Measurements from ENCODE around the gene GSK3A.

Gene GSK3A

DNA sequence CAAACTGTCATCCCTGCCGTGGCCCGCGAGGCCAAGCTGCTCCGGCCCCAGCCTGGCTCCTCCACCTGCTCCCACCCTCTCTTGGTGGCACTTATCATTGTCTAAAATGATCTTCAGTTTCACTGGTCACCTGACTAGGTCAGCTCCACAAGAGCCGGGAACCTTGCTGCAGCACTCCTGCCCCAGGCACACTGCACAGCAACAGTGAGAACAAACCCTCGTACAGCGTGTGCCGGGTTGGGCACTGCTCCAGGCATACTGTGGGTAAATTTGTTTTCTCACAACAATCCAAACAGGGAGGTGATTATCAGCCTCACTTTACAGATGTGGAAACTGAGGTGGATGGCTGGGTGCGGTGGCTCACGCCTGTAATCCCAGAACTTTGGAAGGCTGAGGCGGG lies 33.8 kb downstream of the GSK3A start:
- Histone ChIP-seq H3K4me1 (ENCODE audit: control insufficient read depth in 1 of 2, insufficient read depth in 2 of 2, low read length in 2 of 2) (peaks cover 17% of the 10 kb centered on the region in 2 experiments), H4K12ac (ENCODE audit: low read depth, low read length) (no peak overlapping the region), H3K4ac (ENCODE audit: low read depth, low read length) (no peak overlapping the region), H3K14ac (ENCODE audit: low read length) (no peak overlapping the region), H3K23ac (ENCODE audit: low read length) (no peak overlapping the region), H3K36me3 (ENCODE audit: control insufficient read depth in 1 of 2, insufficient read depth in 2 of 2, low read length in 2 of 2) (peaks cover 54 to 55% of the 10 kb centered on the region in 2 experiments), H4K8ac (ENCODE audit: low read depth, low read length) (no peak overlapping the region), H2BK12ac (ENCODE audit: low read length) (no peak overlapping the region), H3K27me3 (ENCODE audit: insufficient read depth, low read length) (no peaks in the 10 kb centered on the region), H3K9me3 (ENCODE audit: insufficient read depth, low read depth, low read length) (no peaks in the 10 kb centered on the region), H2BK5ac (ENCODE audit: low read depth, low read length, poor library complexity) (no peak overlapping the region), H3K18ac (ENCODE audit: low read length) (no peak overlapping the region), H2AFZ (ENCODE audit: insufficient read depth, low read length, poor library complexity) (no peak overlapping the region), H4K91ac (ENCODE audit: low read depth, low read length) (no peak overlapping the region), H3K79me2 (ENCODE audit: control insufficient read depth, insufficient read depth, low read length, poor library complexity) (peaks cover 2% of the 10 kb centered on the region), H2AK5ac (ENCODE audit: low read length) (no peak overlapping the region), H3K9ac (ENCODE audit: low read length) (no peak overlapping the region), H3K79me1 (ENCODE audit: low read length) (peaks cover 10% of the 10 kb centered on the region), H3K4me2 (ENCODE audit: low read length) (no peak overlapping the region), H2BK120ac (ENCODE audit: insufficient read depth, low read length, poor library complexity) (no peak overlapping the region), H3K27ac (ENCODE audit: low read depth, low read length) (no peak overlapping the region), H3K4me3 (ENCODE audit: low read depth, low read length) (no peak overlapping the region)
- WGBS (ENCODE audit: extremely low coverage, insufficient coverage, insufficient read length): no CpG with 5 or more reads among the region's 11 CpGs
- DNase-seq: no peak

DNA sequence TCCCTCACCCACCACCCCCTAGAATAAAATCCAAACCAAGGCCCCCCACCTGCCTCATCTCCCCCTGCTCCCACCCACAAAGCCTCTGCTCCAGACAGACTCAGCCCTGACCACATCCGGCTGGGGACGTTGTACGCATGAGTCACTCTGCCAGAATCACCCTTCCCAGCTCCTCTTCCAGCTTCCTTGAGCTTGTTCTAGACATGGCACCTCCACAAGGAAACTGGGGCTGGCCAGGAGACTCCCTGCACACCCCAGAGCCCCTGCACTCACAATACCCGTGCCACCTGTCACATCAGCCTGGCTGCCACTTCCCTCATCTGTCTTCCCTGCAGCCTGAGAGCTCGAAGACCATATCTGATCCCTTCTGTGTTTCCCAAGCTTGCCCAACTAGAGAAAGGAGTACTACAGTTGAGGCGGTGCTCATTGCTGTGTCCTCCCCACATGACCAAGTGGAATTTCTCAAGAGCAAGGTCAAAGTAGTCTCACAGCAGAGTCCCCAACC lies 34.6 kb downstream of the GSK3A start:
- no peak overlapping the region for H2BK5ac ChIP-seq (ENCODE audit: low read depth, low read length, poor library complexity)
- peak in 1 of 2 donors; percentile 29 for DNase-seq
- no peak overlapping the region for H3K4ac ChIP-seq (ENCODE audit: low read depth, low read length)
- no peak overlapping the region for H3K4me2 ChIP-seq (ENCODE audit: low read length)
- no peak overlapping the region for H2BK120ac ChIP-seq (ENCODE audit: insufficient read depth, low read length, poor library complexity)
- H2AK5ac ChIP-seq (ENCODE audit: low read length): peak overlapping the region; percentile 29
- H3K4me3 ChIP-seq (ENCODE audit: low read depth, low read length): no peak overlapping the region
- no peak overlapping the region for H3K9ac ChIP-seq (ENCODE audit: low read length)
- peaks cover 10% of the 10 kb centered on the region for H3K79me1 ChIP-seq (ENCODE audit: low read length)
- H4K8ac ChIP-seq (ENCODE audit: low read depth, low read length): peak overlapping the region; percentile 12
- H3K9me3 ChIP-seq (ENCODE audit: insufficient read depth, low read depth, low read length): no peaks in the 10 kb centered on the region
- peaks cover 2% of the 10 kb centered on the region for H3K79me2 ChIP-seq (ENCODE audit: control insufficient read depth, insufficient read depth, low read length, poor library complexity)
- H3K36me3 ChIP-seq (ENCODE audit: control insufficient read depth in 1 of 2, insufficient read depth in 2 of 2, low read length in 2 of 2): peaks cover 59% of the 10 kb centered on the region in 2 experiments
- WGBS (ENCODE audit: extremely low coverage, insufficient coverage, insufficient read length): no CpG with 5 or more reads among the region's 6 CpGs
- no peaks in the 10 kb centered on the region for H3K27me3 ChIP-seq (ENCODE audit: insufficient read depth, low read length)
- H2AFZ ChIP-seq (ENCODE audit: insufficient read depth, low read length, poor library complexity): no peak overlapping the region
- H3K18ac ChIP-seq (ENCODE audit: low read length): peak overlapping the region; percentile 88
- H3K27ac ChIP-seq (ENCODE audit: low read depth, low read length): peak overlapping the region; percentile 44
- no peak overlapping the region for H3K23ac ChIP-seq (ENCODE audit: low read length)
- H3K4me1 ChIP-seq (ENCODE audit: control insufficient read depth in 1 of 2, insufficient read depth in 2 of 2, low read length in 2 of 2): peaks cover 17% of the 10 kb centered on the region in 2 experiments
- no peak overlapping the region for H4K12ac ChIP-seq (ENCODE audit: low read depth, low read length)
- H4K91ac ChIP-seq (ENCODE audit: low read depth, low read length): peak overlapping the region; percentile 37
- no peak overlapping the region for H2BK12ac ChIP-seq (ENCODE audit: low read length)
- peak overlapping the region; percentile 53 for H3K14ac ChIP-seq (ENCODE audit: low read length)

DNA sequence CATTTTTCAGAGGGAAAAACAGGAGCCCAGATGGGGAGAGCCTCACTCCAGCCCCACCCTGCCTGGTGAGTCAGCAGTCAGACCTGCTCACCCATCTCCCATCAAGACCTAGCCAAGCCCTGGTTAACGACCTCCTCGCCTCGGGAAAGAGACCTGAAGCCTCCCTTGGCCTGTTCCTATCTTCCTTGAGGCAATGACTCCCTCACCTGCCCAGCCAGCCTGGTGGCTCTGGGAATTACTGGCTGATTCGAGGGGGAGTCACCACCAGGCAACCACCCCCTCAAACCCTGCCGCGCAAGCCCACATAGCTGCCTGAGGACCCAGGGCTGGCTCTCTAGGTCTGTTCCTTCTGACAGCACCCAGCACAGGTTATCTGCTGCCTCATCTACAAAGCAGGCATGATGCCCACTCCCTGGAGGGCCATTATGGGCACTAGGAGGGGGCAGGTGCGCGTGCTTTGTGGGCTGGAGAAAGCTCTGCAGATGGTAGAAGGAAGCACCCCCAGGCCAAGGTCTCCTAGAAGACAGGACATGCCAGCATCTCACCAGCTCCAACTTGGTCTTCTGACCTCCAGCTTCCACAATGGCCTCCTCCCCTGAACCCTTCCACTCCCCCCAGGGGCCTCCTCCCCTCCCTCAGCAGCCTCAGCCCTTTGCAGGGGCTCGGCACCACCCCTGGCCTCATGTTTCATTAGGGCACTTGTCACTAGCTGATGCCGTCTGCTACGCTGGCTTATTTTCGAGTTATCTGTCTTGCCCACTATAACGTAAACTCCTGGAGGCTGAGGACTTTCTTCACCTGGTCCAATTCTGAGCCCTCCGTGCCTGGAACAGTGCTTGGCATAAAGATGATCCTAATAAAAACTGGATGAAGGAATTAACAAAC lies 35.3 kb downstream of the GSK3A start:
- Histone ChIP-seq H4K12ac (ENCODE audit: low read depth, low read length) (no peak overlapping the region), H3K79me2 (ENCODE audit: control insufficient read depth, insufficient read depth, low read length, poor library complexity) (peaks cover 2% of the 10 kb centered on the region), H3K18ac (ENCODE audit: low read length) (peak overlapping the region; percentile 76), H2BK12ac (ENCODE audit: low read length) (no peak overlapping the region), H3K4me1 (ENCODE audit: control insufficient read depth in 1 of 2, insufficient read depth in 2 of 2, low read length in 2 of 2) (peaks cover 17% of the 10 kb centered on the region in 2 experiments), H3K27me3 (ENCODE audit: insufficient read depth, low read length) (no peaks in the 10 kb centered on the region), H2AK5ac (ENCODE audit: low read length) (no peak overlapping the region), H3K4me2 (ENCODE audit: low read length) (no peak overlapping the region), H3K9me3 (ENCODE audit: insufficient read depth, low read depth, low read length) (no peaks in the 10 kb centered on the region), H3K14ac (ENCODE audit: low read length) (peak overlapping the region; percentile 68), H4K91ac (ENCODE audit: low read depth, low read length) (peak overlapping the region; percentile 56), H3K27ac (ENCODE audit: low read depth, low read length) (peak overlapping the region; percentile 44), H3K4me3 (ENCODE audit: low read depth, low read length) (no peak overlapping the region), H3K36me3 (ENCODE audit: control insufficient read depth in 1 of 2, insufficient read depth in 2 of 2, low read length in 2 of 2) (peaks cover 60 to 64% of the 10 kb centered on the region in 2 experiments), H2BK5ac (ENCODE audit: low read depth, low read length, poor library complexity) (peak overlapping the region; percentile 7), H4K8ac (ENCODE audit: low read depth, low read length) (peak overlapping the region; percentile 32), H3K4ac (ENCODE audit: low read depth, low read length) (peak overlapping the region; percentile 17), H3K79me1 (ENCODE audit: low read length) (peaks cover 10% of the 10 kb centered on the region), H2AFZ (ENCODE audit: insufficient read depth, low read length, poor library complexity) (no peak overlapping the region), H3K23ac (ENCODE audit: low read length) (no peak overlapping the region), H3K9ac (ENCODE audit: low read length) (no peak overlapping the region), H2BK120ac (ENCODE audit: insufficient read depth, low read length, poor library complexity) (peak overlapping the region; percentile 15)
- peak; percentile 62 to 69 for DNase-seq
- WGBS (ENCODE audit: extremely low coverage, insufficient coverage, insufficient read length): no CpG with 5 or more reads among the region's 14 CpGs

DNA sequence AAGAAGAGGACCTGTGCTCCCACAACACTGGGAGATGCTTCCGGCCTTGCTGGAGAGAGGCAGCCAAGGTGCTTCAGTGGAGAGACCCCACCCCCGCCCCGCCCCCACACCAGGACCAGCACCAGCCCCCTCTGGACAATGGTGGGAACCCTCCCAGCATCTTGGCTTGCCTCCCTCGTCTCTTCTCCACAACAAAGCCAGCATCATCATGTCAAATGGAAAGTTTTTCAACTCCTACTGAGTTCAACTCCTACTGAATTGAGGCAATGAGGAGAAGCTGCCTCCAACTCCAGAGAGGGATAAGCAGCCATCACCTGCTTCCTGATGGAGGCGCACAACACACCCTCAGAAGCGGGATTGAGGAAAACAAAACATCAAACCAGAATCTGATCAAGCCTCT lies 37.7 kb downstream of the GSK3A start:
- H4K8ac ChIP-seq (ENCODE audit: low read depth, low read length): no peak overlapping the region
- H3K79me1 ChIP-seq (ENCODE audit: low read length): peaks cover 10% of the 10 kb centered on the region
- H3K9ac ChIP-seq (ENCODE audit: low read length): no peak overlapping the region
- no peaks in the 10 kb centered on the region for H3K27me3 ChIP-seq (ENCODE audit: insufficient read depth, low read length)
- H2BK12ac ChIP-seq (ENCODE audit: low read length): no peak overlapping the region
- H4K12ac ChIP-seq (ENCODE audit: low read depth, low read length): no peak overlapping the region
- no peak overlapping the region for H2BK5ac ChIP-seq (ENCODE audit: low read depth, low read length, poor library complexity)
- H4K91ac ChIP-seq (ENCODE audit: low read depth, low read length): no peak overlapping the region
- no peak overlapping the region for H3K18ac ChIP-seq (ENCODE audit: low read length)
- H3K23ac ChIP-seq (ENCODE audit: low read length): no peak overlapping the region
- no peak overlapping the region for H3K14ac ChIP-seq (ENCODE audit: low read length)
- peaks cover 63 to 76% of the 10 kb centered on the region in 2 experiments for H3K36me3 ChIP-seq (ENCODE audit: control insufficient read depth in 1 of 2, insufficient read depth in 2 of 2, low read length in 2 of 2)
- H2BK120ac ChIP-seq (ENCODE audit: insufficient read depth, low read length, poor library complexity): no peak overlapping the region
- no peaks in the 10 kb centered on the region for H3K9me3 ChIP-seq (ENCODE audit: insufficient read depth, low read depth, low read length)
- no peak overlapping the region for H3K4me2 ChIP-seq (ENCODE audit: low read length)
- peaks cover 2% of the 10 kb centered on the region for H3K79me2 ChIP-seq (ENCODE audit: control insufficient read depth, insufficient read depth, low read length, poor library complexity)
- H2AFZ ChIP-seq (ENCODE audit: insufficient read depth, low read length, poor library complexity): no peak overlapping the region
- no peak overlapping the region for H3K4me3 ChIP-seq (ENCODE audit: low read depth, low read length)
- no peak for DNase-seq
- WGBS (ENCODE audit: extremely low coverage, insufficient coverage, insufficient read length): no CpG with 5 or more reads among the region's 6 CpGs
- H3K4me1 ChIP-seq (ENCODE audit: control insufficient read depth in 1 of 2, insufficient read depth in 2 of 2, low read length in 2 of 2): peaks cover 17 to 20% of the 10 kb centered on the region in 2 experiments
- H2AK5ac ChIP-seq (ENCODE audit: low read length): no peak overlapping the region
- H3K27ac ChIP-seq (ENCODE audit: low read depth, low read length): no peak overlapping the region
- no peak overlapping the region for H3K4ac ChIP-seq (ENCODE audit: low read depth, low read length)
